ENCODE data around the gene NDUFS6.
A peak's percentile ranks its signal among the peaks of the same experiment; 100 is the strongest.
"Not testable (repeated sequence)": the region's sequence is repeated elsewhere in the genome, so short reads cannot be mapped to it uniquely, and the experiment has no call there.

The NDUFS6 gene

GRCh38 chr5:1798589-1798988, 2.6 kb upstream of the NDUFS6 start:
- not testable (repeated sequence) for DNase-seq (ENCODE audit: low read depth)

GRCh38 chr5:1799110-1799601, 2.1 kb upstream of the NDUFS6 start:
- no peak for DNase-seq (ENCODE audit: low read depth)

- DNase-seq (ENCODE audit: low read depth): peak; percentile 81
Measured at GRCh38 chr5:1799602-1800471, 1.4 kb upstream of the NDUFS6 start, which contains the start of gene MRPL36. MRPL36 (minus strand) TSS chr5:1799837; CDS start chr5:1798935, 902 bp downstream.

- no peak for DNase-seq (ENCODE audit: low read depth)
Measured at GRCh38 chr5:1800472-1801221, 560 bp upstream of the NDUFS6 start.

- DNase-seq (ENCODE audit: low read depth): no peak
Measured at GRCh38 chr5:1801967-1802295, 724 bp downstream of the NDUFS6 start.

- DNase-seq (ENCODE audit: low read depth): no peak
Measured at GRCh38 chr5:1803192-1803591, 2.0 kb downstream of the NDUFS6 start.

- DNase-seq (ENCODE audit: low read depth): no peak
Measured at GRCh38 chr5:1804001-1804690, 2.9 kb downstream of the NDUFS6 start.

GRCh38 chr5:1805326-1805725, 4.1 kb downstream of the NDUFS6 start:
- no peak for DNase-seq (ENCODE audit: low read depth)

GRCh38 chr5:1805736-1806135, 4.5 kb downstream of the NDUFS6 start:
- no peak for DNase-seq (ENCODE audit: low read depth)

GRCh38 chr5:1806199-1806598, 5.0 kb downstream of the NDUFS6 start:
- DNase-seq (ENCODE audit: low read depth): no peak

- no peak for DNase-seq (ENCODE audit: low read depth)
Measured at GRCh38 chr5:1806974-1807373, 5.8 kb downstream of the NDUFS6 start.

GRCh38 chr5:1807451-1808185, 6.4 kb downstream of the NDUFS6 start:
- no peak for DNase-seq (ENCODE audit: low read depth)

GRCh38 chr5:1808439-1808838, 7.2 kb downstream of the NDUFS6 start:
- DNase-seq (ENCODE audit: low read depth): no peak

- DNase-seq (ENCODE audit: low read depth): no peak
Measured at GRCh38 chr5:1809416-1810035, 8.3 kb downstream of the NDUFS6 start.

- DNase-seq (ENCODE audit: low read depth): no peak
Measured at GRCh38 chr5:1810581-1811101, 9.4 kb downstream of the NDUFS6 start.

- no peak for DNase-seq (ENCODE audit: low read depth)
Measured at GRCh38 chr5:1814183-1815020, 13.2 kb downstream of the NDUFS6 start.

GRCh38 chr5:1815071-1815786, 14.0 kb downstream of the NDUFS6 start:
- DNase-seq (ENCODE audit: low read depth): no peak

GRCh38 chr5:1815881-1816292, 14.7 kb downstream of the NDUFS6 start:
- DNase-seq (ENCODE audit: low read depth): no peak

GRCh38 chr5:1816495-1817089, 15.4 kb downstream of the NDUFS6 start:
- DNase-seq (ENCODE audit: low read depth): not testable (repeated sequence)

Measured in fibroblast of the conjunctiva (primary cell).